ENCODE data around the gene TFR2.

The TFR2 gene

DNA sequence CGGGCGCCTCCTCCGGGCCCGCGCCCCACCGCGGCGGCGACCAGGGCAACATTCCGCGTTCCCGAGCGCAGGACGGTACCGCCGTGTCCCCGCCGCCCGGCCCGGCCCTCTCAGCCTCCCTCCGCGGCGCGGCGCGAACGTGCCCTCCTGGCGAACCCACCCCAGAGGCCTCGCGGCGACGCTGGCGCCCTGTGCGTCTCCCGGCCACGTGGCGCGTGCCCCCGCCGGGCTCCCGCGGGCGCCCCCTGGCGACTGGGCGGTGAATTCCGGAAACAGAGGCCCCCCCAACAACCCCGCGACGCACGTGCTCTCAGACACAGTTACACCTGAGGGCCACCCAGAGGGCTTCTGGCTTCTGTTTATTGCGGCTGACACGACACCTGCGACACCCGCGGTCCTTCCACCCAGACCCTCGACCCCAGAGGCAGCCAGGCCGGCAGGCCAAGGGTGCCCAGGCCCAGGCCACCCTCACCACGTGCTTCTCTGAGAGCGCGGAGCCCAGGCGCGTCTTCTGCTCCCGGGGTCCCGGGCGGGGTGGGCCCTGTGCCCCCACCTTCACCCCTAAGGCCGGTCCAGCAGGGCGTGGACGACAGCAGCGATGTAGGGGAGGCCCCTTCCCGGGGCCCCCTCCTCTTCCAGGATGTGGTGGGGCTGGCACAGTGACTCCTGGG lies 67.5 kb downstream of the TFR2 start, which contains the start of gene SAP25:
TSS of gene SAP25 (minus strand) at position 210 of the 671 bp plus-strand sequence. CDS start at position 52, 158 bp downstream.
- no peak within 1 kb of the TSS for H3K9ac ChIP-seq (ENCODE audit: low read depth, low read length)

GRCh38 chr7:100572949-100573675 lies 68.2 kb downstream of the TFR2 start:
- no peaks in the 10 kb centered on the region for H3K36me3 ChIP-seq (ENCODE audit: insufficient read depth, low read length)
- H3K9me3 ChIP-seq (ENCODE audit: control insufficient read depth, insufficient read depth, low read length) = no peaks in the 10 kb centered on the region
- H3K9ac ChIP-seq (ENCODE audit: low read depth, low read length) = no peak overlapping the region
- H3K4me1 ChIP-seq (ENCODE audit: insufficient read depth, low read length) = peaks cover 16% of the 10 kb centered on the region; the same call in 1 of the 2 replicates

More for the DNA sequence above, 67.5 kb downstream of the TFR2 start, which contains the start of gene SAP25:
- no peaks in the 10 kb centered on the region for H3K9me3 ChIP-seq (ENCODE audit: control insufficient read depth, insufficient read depth, low read length)
- H3K36me3 ChIP-seq (ENCODE audit: insufficient read depth, low read length) = no peaks in the 10 kb centered on the region
- H3K4me1 ChIP-seq (ENCODE audit: insufficient read depth, low read length) = peaks cover 15% of the 10 kb centered on the region; the same call in 1 of the 2 replicates

- peaks cover 18% of the 10 kb centered on the region; the same call in 1 of the 2 replicates for H3K4me1 ChIP-seq (ENCODE audit: insufficient read depth, low read length)
- H3K9me3 ChIP-seq (ENCODE audit: control insufficient read depth, insufficient read depth, low read length) = no peaks in the 10 kb centered on the region
- H3K36me3 ChIP-seq (ENCODE audit: insufficient read depth, low read length) = no peaks in the 10 kb centered on the region
- no peak overlapping the region for H3K9ac ChIP-seq (ENCODE audit: low read depth, low read length)
Observed at GRCh38 chr7:100572281-100572948, 68.9 kb downstream of the TFR2 start.

- Histone ChIP-seq H3K4me1 (ENCODE audit: insufficient read depth, low read length) (peaks cover 22% of the 10 kb centered on the region), H3K9ac (ENCODE audit: low read depth, low read length) (0 out of 2 replicates have a peak overlapping the region, but pooled peaks have one; percentile 74)
Observed at GRCh38 chr7:100571829-100572116, 69.6 kb downstream of the TFR2 start.

DNA sequence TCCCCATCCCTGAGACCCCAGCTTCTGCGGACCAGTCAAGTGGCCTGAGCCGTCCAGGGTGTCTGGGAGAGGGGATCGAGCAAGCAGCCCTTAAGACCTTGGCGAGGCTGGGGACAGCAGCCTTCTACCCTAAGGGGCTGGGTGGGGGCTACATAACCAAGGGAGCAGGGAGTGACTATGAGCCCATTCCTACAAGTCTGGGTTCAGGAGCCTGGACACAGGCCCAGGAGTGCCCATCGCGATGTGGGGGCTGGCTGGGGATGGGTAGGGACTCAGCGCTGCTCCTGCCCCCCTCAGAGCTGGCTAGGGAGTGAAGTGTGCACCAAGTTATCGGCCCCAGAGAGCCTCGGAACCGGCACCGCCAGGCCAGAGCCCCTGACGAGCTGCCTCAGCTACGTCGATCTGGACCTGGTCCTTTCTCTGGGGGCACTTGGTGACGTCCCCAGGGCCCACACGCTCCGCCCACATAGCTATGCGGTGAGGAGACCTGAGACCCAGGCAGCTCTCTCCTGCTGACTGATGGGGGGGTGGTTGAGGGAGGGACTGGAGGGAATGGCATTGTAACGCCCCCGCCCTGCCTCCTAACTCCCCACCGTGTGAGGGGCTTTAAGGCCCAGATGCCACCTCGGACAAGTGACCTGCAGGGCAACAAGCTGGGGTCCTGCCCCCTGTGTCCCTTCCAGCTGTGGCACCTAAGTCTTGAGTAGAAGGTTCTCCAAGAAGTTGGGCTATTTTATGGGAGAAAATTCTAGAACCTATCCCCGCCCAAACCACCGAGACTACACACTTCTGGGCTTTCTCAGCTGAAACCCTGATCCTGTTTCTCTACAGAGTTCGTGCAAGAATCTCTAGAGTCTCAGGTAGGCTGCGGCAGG lies 70.2 kb downstream of the TFR2 start:
- Histone ChIP-seq H3K9me3 (ENCODE audit: control insufficient read depth, insufficient read depth, low read length) (no peaks in the 10 kb centered on the region), H3K4me1 (ENCODE audit: insufficient read depth, low read length) (peaks cover 22% of the 10 kb centered on the region), H3K36me3 (ENCODE audit: insufficient read depth, low read length) (no peaks in the 10 kb centered on the region), H3K9ac (ENCODE audit: low read depth, low read length) (peak overlapping the region; percentile 74; the same call in 1 of the 2 replicates)

More at GRCh38 chr7:100571829-100572116, 69.6 kb downstream of the TFR2 start:
- Histone ChIP-seq H3K9me3 (ENCODE audit: control insufficient read depth, insufficient read depth, low read length) (no peaks in the 10 kb centered on the region), H3K36me3 (ENCODE audit: insufficient read depth, low read length) (no peaks in the 10 kb centered on the region)

All from ES-I3 (cell line).